HG03558 (cell line): ENCODE data around the gene TLR2.

Experiments used
- ATAC-seq: cut with Tn5 transposase; IDR thresholded peaks from one replicate; pipeline ENCODE4 v1.9.1; 2021; ENCODE audit warnings: moderate number of reproducible peaks; ENCODE audit not compliant: unreplicated experiment; ENCODE audit errors: extremely low read depth

TLR2 gene

DNA sequence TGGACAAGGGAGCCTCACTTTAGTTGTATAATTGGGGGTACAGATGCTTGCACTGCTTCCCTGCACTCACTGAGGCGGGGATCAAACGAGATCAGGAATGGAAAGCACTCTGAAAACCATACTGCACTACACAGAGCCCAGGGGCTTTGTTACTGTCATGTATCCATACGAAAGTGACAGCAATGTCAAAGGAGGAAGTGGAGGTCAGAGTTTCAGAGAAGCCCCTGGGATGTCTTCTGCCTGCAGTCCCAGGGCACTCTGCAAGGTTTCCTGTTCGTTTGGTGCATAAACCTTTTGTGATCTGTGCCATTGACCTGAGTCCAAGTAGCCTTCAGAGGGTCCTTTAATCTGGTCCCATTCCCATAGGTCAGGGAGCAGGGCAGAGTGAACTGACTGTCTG, 44.6 kb downstream of the TLR2 start:
- no peak for ATAC-seq

DNA sequence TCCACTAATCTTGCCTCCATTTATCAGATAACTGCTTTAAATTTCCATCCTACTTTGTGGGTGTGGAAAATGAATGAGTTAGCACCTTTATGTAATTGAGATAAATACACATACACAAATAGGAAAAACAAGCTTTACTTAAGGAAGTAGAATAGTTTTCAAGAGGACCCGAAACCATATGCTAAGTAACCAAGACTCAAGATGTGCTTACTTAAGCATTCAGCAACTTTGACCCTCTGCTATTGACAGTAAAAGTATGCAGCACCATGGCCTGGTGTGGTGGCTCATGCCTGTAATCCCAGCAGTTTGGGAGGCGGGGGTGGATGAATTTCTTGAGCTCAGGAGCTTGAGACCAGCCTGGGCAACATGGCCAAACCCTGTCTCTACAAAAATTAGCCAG, 45.8 kb downstream of the TLR2 start:
- no peak for ATAC-seq

DNA sequence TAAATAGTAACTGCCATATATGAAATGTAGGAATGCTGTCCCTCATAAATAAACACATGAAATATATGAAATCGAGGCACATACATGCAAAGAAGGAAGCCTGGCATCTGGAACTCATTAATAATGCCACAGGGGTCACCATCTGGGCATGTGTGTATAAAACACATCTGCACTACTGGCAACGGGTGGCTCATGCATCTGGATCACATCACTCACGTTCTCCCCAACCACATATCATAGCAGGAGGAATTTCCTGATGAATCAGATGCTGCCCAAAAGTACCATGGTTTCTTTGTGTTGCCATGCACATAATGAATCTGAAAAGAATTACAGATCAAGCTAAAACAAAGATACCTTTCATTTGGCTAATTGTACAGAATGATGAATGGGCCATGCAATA, 47.2 kb downstream of the TLR2 start:
- no peak for ATAC-seq

DNA sequence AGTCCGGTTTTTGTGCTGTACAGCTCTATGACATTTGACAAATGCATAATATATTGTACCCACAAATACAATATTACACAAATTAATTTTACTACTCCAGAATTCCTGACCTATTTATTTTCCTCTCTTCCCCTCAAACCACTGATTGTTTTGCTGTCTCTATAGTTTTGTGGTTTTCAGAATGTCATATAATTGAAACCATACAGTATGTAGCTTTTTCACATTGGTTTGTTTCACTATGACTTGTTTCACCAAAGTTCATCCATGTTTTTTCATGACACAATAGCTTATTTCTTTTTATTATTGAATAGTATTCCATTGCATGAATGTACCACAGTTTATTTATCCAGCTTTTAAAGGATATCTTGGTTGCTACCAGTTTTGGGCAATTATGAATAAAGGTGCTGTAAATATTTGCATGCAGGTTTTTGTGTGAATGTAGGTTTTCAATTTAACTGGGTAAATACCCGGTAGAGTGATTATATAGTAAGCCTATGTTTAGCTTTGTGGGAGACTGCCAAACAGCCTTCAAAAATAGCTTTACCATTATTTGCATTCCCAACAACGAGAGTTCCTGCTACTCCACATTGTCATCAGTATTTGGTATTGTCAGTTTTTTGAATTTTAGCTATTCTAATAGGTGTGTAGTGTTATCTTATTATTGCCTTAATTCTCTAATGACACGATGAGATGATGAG, 49.8 kb downstream of the TLR2 start:
- ATAC-seq = no peak

DNA sequence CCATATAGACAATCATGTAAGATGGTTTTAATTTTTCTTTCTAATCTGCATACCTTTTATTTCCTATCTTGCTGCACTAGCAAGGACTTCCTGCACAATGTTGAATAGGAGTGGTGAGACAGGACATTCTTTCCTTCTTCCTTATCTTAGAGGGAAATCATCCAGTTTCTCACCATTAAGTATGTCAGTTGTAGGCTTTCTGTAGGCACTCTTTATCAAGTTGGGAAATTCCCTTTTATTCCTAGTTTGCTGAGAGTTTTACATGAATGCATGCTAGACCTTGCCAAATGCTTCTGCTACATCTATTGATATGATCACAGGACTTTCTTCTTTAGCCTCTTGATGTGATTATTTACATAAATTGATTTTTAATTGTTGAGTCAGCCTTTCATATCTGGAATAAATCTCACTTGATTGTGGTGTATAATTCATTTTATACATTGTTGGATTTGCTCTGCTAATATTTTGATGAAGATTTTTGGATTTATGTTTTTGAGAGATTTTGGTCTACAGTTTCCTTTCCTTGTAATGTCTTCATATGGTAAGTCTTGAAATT, 51.9 kb downstream of the TLR2 start:
- ATAC-seq = no peak

DNA sequence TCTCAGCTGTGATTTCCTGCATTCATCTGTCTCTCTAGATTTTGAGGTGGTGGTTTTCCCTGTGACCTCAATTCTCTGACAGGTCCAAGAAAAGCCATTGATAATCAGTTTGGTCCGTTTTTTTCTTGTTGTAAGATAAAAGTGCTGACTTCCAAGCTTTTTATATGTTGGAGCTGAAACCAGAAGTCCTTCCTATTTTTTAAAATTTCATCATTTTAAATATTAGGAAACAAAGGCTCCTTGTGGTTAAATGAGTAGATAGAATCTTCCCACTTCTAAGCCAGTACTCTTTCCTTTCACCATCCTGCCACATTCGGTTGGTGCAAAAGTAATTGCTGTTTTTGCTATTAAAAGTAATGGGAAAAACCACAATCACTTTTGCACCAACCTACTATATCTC, 57.5 kb downstream of the TLR2 start:
- no peak for ATAC-seq

DNA sequence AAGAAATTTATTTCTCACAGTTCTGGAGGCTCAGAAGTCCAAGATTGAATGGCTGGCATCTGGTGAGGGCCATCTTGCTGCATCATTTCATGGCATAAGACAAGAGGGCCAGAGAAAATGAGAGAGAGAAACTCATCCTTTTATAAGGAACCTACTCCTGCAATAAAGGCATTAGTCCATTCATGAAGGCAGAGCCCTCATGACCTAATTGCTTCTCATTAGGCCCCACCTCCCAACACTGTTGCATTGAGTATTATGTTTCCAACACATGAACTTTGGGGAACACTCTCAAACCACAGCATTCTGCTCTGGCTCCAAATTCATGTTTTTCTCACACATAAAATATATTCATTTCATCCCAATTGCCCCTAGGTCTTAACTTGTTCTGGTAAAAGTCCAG, 61.6 kb downstream of the TLR2 start:
- no peak for ATAC-seq

DNA sequence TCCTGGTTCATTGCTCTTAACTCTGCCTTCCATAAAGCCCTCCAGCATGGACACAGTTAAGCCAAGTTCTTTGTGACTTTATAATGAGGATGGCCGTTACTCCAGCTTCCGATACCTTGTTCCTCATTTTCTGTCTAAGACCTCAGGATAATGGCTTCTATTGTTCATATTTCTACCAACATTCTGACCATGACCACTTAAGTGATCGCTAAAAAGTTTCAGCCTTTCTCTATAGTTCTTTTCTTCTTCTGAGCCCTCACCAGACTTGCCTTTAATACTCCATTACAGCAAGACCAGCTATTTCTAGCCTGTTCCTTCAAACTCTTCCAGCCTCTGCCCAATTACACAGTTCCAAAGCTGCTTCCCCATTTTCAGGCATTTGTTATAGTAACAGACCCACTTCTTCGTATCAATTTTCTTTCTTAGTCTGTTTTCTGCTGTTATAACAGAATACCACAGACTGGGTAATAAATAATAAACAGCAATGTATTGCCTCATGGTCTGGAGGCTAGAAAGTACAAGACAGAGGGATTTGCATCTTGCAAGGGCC, 63.4 kb downstream of the TLR2 start:
- no peak for ATAC-seq

DNA sequence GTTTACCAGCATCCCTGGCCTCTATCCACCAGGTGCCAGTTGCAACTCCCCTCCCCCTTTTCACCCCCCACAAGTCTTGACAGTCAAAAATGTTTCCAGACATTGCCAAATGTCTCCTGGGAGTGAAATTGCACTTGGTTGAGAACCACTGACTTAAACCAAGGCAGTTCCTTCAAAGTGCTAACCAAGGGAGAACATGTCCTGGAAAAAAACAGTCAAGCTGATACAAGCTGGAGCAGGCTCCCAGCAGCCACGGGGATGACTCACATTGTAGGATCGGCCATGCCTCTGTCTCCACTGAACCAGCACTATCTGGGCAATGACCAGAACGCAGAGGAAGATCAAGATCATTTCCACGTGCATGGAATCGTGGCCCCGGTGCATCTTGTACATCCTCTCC, 64.3 kb downstream of the TLR2 start:
- no peak for ATAC-seq

DNA sequence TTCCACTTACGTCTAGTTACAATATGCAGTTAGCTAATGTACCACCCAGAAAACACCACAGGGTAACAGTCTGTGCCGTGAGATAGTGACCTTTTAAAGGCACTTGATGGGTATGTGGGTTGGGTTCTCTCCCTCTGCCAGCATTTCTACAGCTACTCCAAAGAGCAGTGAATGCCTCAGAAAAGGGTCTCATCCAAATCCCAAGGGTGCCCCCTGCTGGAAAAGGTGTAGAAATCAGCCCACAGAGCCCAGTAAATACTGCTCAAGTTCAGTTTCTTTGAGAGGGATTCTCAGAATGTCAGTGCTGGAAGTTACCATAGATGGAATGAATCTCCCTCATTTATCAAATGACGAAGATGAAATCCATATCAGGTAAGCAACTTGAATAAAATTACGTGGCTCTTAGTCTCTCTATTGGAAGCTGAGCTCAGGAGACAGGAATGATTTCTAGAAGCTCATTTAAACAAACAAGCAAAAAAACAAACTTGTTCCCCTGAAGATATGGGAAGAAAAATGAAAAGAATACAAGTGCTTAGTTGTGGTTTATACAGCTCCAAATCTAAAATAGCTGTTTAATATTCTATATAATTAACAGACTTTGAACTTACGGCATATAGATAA, 66.2 kb downstream of the TLR2 start:
- ATAC-seq = no peak

DNA sequence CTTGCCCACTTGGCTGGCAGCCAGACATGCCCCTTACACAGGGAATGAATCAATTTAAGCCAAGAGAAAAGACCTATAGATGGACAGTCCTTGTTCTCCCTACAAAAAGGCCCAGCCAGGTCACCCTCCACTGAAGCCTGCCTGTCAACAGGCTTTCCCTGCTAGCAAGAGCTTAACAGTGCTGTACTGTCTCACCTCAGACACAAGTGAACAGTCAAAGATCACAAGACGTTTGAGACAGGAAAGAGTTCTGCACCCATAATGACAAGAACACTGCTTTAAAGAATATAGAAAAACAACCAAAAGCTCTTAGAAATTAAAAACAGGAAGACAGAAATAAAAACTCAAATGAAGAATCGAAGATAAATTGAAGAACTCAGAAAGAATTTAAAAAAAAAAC, 71.1 kb downstream of the TLR2 start:
- no peak for ATAC-seq
